Measurements from ENCODE around the gene USF1. TPM values are rescaled to one million over a fixed set of nuclear protein-coding genes. Genes with fewer than 3 reads are reported as not detected.

Gene USF1
- total and polyA plus RNA-seq, 10 donors = 113 to 339 (median 127) TPM

GRCh38 chr1:161046605-161047228, 940 bp upstream of the USF1 start:
- Histone ChIP-seq H3K27ac (peak overlapping the region; percentile 93 to 99 (median 98)), H3K4me1 (peaks cover 20 to 81% (median 44%) of the 10 kb centered on the region in 6 donors), H3K9me3 (no peaks in the 10 kb centered on the region), H3K4me3 (peak overlapping the region in 6 of 8 donors; percentile 77 to 97 (median 94)), H3K27me3 (replicated peaks in 1 of 7) (no peaks in the 10 kb centered on the region), H3K36me3 (peaks cover 5 to 68% (median 56%) of the 10 kb centered on the region in 6 donors)
- no peak for TF ChIP-seq POLR2AphosphoS5 (IDR thresholded peaks at IDR 0.05)
- no peak for TF ChIP-seq CTCF (IDR thresholded peaks at IDR 0.05 in 8 of 11, conservative IDR thresholded peaks at IDR 0.05 in 3 of 11)
- no peak for TF ChIP-seq POLR2A (IDR thresholded peaks at IDR 0.05)
- intact Hi-C loops (cut with DNase I; ENCODE audit: low total_unique reads) = loop anchor here (10.0 kb wide), 1 partner anchor 48 kb away; the partner anchor contains the start of gene KLHDC9
- 38 to 52% (median 41%) methylated on average over 2 of the region's 2 CpGs for WGBS, 5 donors
- DNase-seq = no peak

GRCh38 chr1:161044908-161045735, 655 bp downstream of the USF1 start:
- DNase-seq = peak; percentile 94
- Histone ChIP-seq H3K9me3 (no peaks in the 10 kb centered on the region), H3K27me3 (replicated peaks in 1 of 7) (no peaks in the 10 kb centered on the region), H3K36me3 (peaks cover 5 to 68% (median 57%) of the 10 kb centered on the region in 6 donors), H3K4me3 (peak overlapping the region; percentile 70 to 98 (median 94)), H3K27ac (peak overlapping the region; percentile 93 to 99 (median 98)), H3K4me1 (peaks cover 20 to 81% (median 50%) of the 10 kb centered on the region in 6 donors)
- 0 to 1% (median 0%) methylated on average over 32 to 48 of the region's 48 CpGs for WGBS, 5 donors
- intact Hi-C loops (cut with DNase I; ENCODE audit: low total_unique reads) = loop anchor here (10.0 kb wide), 1 partner anchor 50 kb away; the partner anchor contains the start of gene KLHDC9
- peak in 2 of 11 experiments; percentile 6 to 23 for TF ChIP-seq CTCF (IDR thresholded peaks at IDR 0.05 in 8 of 11, conservative IDR thresholded peaks at IDR 0.05 in 3 of 11)
- peak; percentile 79 to 90 (median 86) for TF ChIP-seq POLR2AphosphoS5 (IDR thresholded peaks at IDR 0.05)
- TF ChIP-seq POLR2A (IDR thresholded peaks at IDR 0.05) = peak in 1 of 3 donors; percentile 72

GRCh38 chr1:161044535-161044907, 1.3 kb downstream of the USF1 start:
- H3K27me3 ChIP-seq (replicated peaks in 1 of 7) = no peaks in the 10 kb centered on the region
- DNase-seq = no peak
- H3K9me3 ChIP-seq = no peaks in the 10 kb centered on the region
- H3K4me1 ChIP-seq = peaks cover 20 to 81% (median 54%) of the 10 kb centered on the region in 6 donors
- H3K27ac ChIP-seq = peak overlapping the region; percentile 93 to 99 (median 98)
- H3K4me3 ChIP-seq = peak overlapping the region; percentile 70 to 98 (median 94)
- peaks cover 5 to 68% (median 57%) of the 10 kb centered on the region in 6 donors for H3K36me3 ChIP-seq
- TF ChIP-seq POLR2AphosphoS5 (IDR thresholded peaks at IDR 0.05) = no peak
- no peak for TF ChIP-seq CTCF (IDR thresholded peaks at IDR 0.05 in 8 of 11, conservative IDR thresholded peaks at IDR 0.05 in 3 of 11)
- intact Hi-C loops (cut with DNase I; ENCODE audit: low total_unique reads) = loop anchor here (10.0 kb wide), 1 partner anchor 50 kb away; the partner anchor contains the start of gene KLHDC9

Data from spleen (tissue), 11 donors.